Measurements from ENCODE around the gene AFAP1.

The AFAP1 gene

DNA sequence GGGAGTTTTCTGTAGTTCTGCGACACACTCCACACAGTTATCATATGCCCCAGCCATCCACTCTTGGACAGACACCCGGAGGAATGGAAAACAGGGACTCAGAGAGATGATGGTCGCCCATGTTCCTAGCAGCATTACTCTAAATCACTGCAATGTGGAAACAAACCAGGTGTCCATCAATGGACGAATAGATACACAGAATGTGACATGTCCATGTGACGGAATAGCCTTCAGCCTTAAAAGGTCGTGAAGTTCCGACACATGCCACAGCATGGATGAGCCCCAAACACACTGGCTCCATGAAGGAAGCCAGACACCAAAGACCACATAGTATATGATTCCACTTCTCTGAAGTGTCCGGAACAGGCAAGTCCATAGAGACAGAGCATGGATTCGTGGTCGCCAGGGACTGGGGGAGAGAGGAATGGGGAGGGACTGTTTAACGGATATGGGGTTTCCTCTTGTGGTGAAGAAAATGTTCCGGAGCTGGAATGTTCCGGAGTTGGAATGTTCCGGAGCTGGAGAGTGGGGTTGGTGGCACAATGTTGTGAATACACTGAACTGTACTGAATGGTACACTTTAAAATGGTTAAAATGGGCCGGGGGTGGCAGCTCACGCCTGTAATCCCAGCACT lies 28.7 kb upstream of the AFAP1 start:
- no peak for DNase-seq

DNA sequence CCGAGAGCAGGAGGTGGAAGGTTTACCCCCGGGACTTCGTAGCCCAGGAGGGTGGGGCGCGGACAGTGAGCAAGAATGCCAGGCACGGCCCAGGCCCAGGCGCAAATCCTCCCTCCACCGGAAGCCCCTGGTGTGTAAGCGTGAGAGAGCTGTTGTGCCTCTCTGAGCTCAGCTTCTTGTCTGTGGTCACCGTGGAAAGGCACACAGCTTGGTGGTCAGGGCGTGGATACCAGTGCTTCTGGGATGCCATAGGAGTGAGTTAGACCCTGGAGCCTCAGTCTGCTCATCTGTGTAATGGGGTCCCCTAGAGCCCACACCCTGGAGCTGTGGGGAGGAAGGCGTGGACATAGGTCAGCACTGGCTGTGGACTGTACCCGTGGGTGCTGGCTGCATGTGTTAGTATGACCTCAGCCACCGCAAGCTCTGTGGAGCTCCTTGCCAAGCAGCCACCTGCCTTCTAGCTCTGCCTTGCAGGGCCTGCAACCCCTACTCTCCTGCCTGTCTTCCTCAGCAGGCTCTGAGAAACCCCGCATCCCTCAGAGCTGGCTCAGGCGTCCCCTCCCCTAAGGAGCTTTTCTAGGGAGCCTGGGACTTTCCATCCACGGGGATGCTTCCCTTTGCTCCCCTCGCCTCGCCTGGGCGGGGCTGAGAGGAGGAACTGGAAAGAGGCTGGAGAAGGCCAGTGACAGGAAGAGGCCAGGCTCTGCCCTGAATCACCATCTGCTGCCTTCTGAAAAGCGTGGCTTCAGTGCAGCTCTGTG lies 28.0 kb upstream of the AFAP1 start:
- DNase-seq, result no peak

DNA sequence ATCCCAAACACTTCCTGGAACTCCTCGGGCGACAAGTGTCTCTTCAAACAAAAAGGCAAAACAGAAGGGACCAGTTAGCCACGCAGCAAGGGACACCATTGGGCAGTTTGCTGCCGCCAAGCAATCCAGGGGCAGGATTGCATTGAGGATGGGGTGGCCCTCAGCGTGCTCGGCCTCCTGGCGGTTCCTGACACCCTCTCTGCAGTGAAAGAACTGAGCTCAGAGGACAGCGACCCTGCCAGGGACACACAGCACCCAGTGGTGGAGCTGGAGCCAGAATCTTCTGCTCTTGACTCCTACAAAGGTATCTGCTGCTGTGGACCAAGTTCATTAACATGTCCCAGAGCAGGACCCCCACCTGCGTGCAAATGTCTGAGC lies 27.4 kb upstream of the AFAP1 start:
- no peak for DNase-seq

DNA sequence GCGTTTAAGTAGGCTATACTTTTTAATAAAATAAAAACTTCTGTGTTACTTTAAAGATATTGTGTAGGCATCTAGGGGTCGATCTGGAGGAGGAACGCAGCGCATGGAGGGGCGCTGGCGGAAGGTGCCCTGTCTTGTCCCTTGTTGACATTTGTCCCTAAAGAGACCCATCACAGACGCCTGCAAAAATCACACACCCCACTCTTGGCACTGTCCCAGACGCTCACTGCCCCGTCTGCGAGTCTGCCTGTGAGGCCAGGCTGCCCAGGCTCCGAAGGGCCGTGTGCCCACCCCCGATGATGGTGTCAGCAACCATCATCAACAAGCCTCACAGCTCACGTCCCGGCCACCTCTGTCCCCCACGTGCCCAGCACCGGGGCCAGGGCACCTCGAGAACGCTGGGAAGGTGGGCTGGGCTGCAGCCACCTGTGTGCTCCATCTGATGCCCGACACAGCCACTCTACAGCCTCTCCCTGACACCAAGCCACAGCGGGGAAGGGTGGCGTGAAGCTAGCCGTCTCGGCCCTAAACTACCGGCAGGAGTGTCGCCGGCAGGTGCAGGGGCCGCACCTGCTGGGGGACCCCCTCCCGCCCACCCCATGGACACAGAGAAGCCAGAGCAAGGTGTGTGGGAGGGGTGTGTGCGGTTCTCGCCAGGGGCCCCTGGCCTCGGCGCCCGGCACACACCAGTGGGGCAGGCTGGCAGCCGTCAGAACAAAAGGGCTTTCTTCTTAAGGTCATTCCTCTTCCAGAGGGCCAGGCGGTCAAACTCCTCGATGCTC lies 26.8 kb upstream of the AFAP1 start:
- DNase-seq, result no peak

DNA sequence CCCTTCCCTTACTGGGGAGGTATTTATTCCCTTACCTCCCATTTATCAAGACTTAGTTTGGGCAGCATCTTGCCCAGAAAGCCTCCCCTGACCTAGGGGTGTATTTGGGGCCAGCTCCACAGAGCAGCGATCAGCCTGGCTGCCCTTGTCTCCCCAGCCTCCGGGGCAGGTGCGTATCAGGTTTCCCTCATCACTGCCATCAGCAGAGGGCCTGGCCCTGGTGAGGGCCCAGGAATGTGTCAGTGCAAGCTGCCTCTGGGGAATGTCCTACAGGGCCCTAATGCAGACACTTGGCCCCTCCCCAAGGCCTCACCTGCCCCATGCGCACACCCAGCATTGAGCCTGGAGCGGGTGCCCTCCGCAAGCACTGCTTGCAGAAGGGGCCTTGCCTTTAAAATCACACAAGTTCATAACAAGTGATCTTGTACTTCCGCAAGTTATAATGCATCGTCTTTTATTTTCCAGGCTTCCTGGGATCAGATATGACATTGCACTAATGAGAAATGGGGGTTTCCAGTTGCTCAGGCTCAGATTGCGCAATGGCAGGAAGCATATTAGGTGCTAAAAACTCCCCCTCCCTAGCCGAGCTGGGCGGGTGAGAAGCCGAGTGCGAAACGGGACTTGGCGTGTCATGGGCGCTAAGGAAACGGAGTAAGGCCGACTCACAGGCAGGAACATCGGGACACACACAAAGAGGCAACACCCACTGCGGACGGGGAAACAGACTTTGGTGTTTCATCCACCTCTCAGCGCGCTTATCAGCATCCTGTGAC lies 25.4 kb upstream of the AFAP1 start:
- no peak for DNase-seq

DNA sequence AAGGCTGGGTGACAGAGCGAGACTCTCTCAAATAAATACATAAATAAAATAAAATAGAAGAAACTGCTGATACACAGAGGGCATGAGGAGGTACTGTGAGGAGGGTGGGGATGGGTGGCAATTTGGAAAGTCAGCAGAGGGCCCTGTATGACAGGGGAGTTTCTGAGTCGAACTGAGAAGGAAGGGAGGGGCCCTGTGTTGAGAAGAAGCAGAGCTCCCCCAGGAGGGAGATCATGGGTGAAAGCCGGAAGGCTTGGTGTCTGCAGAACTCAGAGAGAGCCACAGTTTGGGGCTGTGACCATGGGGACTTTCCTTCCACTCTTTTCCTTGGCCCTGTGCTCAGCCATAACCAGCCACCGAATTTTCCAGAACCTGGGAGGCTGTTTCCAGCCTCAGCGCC lies 24.8 kb upstream of the AFAP1 start:
- DNase-seq, result no peak

DNA sequence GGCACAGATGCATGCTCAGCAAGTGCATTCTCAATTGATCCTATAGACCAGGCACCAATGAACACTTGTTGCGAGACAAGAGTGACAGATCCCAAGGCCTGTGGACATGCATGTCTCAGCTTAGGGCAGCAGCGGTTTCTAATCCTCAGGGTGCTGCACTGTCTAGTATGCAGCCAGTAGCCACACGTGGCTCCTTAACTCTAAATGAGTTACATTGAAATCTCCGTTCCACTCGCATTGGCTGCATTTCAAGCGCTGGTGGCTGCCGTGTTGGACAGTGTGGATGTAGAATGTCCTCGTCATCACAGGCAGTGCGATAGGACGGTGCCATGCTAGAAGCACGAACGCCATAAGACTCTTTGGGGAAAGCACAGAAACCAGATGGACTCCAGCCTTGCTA lies 24.0 kb upstream of the AFAP1 start:
- no peak for DNase-seq

DNA sequence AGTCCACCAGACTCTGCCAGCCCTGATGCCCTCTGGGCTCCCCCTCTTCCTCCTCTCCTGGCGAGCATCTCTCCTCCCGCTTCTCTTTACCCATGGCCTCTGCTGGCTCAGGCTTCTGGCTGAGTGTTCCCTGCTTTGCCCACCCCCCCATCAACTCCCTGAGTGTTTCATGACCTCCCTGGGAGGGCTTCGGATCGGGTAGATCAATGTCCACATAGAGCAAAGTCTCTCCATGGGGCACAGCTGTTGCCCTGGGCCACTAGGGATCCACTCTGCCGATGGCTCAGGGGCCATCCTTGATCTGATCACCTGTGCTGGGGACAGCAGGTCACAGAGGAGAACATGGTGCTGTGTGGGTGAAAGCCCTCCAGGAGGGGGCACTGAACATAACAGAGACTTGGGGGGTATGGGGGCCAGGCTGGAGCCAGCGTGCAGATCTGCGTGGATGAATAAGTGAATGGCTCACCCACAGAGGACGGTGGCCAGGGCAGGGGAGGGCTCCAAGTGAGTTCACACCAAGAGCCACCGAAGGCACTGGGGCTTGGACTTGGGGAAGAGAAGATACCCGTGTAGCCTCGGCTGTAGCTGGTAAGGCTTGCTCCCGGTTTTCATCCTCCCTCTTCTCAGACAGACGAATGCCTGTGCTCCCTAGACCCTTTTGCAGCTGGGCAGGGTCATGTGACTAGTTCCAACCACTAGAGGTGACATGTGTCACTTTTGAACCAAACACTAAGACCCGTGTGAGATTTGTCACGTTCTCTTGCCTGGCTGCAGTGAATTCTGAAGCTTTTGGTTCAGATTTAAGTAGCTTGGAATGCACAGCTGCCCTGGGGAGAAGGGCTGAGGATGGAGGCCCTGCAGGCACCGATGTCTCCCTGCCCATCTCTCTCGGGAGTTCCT lies 23.2 kb upstream of the AFAP1 start:
- DNase-seq, result no peak

DNA sequence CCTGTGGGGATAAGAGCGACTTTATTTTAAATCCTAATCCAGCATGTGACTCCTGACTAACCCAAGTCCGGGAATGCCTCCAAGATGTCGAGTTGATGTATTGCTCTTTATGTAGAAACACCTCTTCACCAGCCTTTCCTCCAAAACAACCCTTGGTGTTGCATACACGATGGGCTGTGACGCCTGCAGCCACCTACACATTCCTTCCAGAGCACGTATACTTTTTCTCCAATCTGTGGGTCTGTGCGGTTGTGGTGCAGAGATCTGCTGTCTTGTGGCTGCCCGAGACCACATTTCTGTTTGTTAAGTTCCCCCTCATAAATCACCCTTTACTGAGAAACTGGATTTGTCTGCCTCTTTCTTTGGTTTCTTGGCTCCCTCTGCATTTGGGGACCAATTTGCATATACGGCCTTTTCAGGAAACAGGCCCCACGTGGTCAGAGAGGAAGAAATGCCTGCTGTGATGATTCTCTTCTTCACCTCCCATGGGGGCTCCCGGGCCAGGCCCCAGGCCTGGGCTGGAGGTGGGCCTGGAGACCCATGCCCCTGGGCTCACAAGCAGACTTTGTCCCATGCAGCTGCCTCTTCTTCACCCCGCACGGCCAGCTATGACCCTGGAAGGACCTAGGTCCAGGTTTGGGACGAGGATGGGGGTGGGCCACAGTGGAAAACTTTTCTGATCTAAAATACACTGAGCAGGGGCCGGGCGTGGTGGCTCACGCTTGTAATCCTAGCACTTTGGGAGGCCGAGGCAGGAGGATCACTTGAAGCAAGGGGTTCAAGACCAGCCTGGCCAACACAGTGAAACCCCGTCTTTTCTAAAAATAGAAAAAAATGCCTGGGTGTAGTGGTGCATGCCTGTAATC lies 21.4 kb upstream of the AFAP1 start:
- peak; percentile 93 for DNase-seq

DNA sequence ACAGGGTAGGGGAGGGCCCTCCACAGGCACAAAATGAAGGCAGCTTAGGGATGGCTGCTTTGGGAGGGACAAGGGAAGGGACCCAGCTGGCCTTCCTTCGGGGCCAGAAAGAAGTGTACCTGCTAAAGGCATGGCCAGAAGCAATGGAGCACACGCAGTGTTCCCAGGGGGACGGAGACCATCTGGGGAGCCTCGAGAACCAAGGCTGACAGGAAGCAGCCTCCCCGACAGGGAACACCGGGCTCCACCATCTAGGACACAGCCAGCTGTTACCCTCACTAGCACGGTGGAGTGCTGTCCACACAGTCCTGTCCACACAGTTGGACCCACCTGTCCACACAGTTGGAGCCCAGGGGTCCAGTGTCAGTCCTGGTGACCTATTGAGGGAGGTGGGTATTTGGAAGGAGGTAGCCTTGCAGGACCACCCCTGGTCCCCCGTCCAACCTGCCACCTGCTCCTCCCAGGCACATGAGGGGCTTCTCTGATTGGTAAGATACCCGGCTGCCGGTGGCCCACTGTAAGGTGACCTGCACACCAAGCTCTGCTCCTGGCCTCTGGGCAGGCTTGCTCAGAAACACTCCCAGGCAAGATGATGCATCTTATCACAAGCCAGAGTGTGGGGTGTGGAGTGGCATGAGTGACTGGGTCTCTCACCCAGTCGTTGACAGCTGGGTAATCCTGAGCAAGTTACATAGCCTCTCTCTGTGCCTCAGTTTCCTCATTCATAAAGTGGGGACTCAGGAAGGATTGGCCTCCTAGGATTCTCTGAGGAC lies 20.5 kb upstream of the AFAP1 start:
- DNase-seq, result no peak

DNA sequence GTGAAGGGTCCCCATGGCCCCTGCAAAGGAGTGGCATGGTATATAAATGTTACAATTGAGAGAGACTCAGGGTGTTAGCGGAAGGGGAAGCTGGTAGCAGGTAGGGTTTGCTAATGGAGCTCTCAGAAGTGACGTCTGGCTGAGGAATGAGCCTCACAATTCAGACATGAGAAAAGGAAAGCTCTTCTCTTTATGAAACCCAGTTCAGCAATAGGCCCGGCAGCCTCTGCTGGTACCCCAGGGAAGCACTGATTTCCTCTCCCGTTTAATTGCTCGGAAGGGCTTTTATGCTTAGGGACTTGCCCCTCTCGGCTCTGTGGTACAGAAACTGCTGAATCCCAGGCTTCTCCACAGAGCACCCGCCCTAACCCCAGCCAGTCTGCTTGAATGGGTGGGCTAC lies 19.4 kb upstream of the AFAP1 start:
- no peak for DNase-seq

DNA sequence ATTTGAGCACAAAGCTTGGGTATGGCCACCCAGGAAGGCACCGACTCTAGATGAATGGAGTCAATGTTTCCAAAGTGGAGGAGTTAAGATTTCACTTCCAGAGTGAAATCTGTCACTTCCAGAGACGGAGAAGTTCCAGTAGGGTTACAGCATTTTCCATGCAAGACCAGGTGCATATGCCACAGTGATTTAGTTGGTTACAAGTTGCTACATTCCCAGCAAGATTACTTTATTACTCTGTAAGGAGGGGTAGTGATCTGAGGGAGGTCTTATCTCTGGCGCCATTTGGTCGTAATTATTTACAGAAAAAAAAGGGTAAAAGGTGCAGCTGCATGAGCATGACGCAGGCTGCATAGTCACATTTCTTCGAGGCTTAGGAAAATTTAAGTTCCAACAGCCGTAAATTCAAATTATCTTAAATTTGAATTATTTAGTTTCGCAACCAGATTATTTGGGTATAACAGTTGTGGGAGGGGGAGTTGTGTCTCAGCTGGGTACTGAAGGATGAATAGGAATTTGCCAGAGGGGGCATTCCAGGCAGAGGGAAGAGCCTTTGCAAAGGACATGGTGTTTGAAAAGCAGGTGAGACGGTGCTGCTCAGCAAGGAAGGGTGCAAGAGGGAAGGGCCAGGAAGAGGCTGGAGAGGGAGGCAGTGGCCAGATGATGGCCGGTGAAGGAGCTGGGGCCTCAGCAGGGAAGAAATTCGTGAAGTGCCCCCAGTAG lies 17.4 kb upstream of the AFAP1 start:
- no peak for DNase-seq

DNA sequence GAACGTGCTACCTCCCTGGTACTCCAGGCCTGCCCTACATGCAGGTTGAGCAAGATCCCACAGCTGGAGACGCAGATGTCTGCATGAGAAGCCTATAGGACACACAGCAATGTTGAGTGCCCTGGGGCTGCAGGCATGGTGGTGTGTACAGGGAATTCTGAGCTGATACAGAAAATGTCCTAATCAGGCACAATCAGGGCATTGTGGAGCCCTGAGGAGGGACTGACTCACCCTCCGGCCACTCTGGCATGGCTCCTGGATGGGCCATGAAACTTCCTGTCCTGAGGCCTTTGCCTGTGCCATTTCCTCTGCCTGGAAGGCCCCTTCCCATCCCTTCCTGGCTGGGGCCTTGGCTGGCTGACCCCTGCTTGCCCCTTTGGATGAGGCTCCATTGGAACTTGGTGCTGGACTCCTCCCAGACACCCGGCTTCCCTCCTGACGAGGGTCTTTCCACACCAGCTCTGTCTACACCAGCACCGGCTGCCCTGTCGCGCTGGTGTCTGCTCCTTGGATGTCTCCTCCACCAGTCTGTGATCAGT lies 16.7 kb upstream of the AFAP1 start:
- DNase-seq, result no peak

DNA sequence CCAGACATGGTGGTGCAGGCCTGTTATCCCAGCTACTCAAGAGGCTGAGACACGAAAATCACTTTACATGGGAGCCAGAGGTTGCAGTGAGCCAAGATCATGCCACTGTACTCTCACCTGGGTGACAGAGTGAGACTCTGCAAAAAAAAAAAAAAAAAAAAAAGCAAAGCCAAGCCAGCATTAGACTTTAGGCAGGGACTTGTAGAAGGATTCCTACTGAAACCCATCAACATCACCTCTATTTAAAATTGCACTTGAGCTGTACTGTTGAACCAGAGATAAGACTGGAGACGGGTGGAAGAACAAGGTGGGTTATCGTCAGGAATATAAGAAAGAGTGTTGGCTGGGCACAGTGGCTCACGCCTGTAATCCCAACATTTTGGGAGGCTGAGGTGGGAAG lies 15.7 kb upstream of the AFAP1 start:
- no peak for DNase-seq

DNA sequence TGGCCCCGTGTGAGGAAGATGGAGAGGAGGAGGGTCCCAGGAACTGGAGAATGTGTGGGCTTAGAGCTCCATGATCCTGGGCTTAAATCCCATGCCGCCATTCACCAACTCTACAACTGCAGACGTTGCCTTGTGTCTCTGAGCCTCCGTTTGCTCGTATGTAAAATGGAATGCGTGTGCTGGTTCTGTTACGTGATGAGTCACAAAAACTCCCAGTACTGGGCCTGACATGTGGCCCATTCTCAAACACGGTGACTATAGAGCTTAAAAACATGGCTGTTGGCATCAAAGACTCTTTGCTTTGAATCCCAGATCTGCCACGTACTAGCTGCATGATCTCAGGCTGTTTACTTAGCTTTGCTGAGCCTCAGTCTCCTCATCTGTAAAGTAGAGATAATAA lies 13.0 kb upstream of the AFAP1 start:
- no peak for DNase-seq

DNA sequence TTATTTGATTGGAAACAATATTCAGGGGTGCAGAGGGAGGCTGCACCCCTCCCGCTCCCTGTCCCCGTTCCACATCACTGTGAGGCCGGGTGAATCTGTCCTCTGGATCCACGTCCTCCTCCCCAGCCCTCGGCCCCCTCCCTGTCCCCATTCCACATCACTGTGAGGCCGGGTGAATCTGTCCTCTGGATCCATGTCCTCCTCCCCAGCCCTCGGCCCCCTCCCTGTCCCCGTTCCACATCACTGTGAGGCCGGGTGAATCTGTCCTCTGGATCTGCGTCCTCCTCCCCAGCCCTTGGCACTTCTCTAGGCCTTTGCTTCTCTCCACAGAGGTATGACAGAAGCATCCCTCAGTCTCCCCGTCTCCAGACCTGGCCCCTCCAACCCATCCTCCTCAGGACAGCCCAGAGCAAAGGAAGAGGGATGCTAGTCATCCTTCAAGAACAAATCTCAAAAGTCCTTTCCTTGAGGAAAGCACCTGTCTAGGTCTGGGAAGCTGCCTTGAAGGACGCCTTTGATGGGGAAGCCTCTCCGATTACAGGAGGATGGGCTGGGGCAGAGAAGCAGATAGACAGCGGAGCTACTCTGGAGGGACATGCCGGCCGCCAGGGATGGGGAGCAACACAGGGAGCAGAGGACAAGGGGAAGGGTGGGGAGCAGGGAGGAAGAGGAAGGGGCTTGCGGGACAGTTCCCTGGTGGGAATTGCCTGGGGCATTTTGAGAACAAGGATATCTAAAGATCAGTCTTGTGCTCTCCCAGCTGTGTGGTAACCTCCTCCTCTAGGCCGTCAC lies 10.8 kb upstream of the AFAP1 start:
- no peak for DNase-seq

DNA sequence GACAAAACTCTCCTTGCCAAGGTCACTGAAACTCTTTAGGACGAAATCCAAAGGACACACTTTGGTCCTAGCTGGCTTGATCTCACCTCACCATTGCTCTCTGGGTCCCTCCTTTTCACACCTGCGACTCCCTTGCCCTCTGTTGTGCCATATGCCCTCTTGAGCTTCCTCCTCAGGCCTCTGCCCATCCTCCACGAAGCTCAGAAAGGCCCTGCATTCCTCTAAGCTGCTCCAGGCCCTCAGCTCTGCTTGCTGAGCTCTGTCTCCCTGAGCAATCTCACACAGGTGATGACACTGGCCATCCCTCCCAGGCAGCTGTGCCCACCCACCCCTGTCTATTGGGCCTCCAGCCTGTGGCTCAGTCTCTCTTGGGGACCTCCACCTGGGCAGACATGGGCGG lies 10.1 kb upstream of the AFAP1 start:
- no peak for DNase-seq

DNA sequence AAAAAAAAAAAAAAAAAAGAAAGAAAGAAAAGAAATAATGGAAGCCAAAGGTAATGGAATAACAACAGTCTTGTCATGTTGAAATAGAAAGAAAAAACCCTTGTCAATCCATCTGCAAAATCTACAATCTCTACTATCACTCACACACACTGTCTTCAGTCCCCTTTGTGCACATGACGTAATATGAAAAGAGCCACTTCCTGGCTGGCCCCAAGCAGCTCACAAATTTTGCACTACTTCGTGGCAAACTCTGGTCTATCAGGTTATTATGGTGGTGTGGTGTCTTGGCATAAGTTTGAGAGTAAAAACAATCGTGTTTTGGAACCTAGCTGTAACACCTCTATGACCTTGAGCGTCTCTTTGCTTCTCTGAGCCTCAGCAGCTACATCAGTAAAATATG lies 8.3 kb upstream of the AFAP1 start:
- DNase-seq, result no peak
